ENCODE measurements around the gene SYT5. TPM values are rescaled to one million over a fixed set of nuclear protein-coding genes. Genes with fewer than 3 reads are reported as not detected.
A peak's percentile ranks its signal among the peaks of the same experiment; 100 is the strongest.

SYT5 gene
- total and polyA plus RNA-seq, 2 of the 13 experiments (the other 11 are each of a cell fraction or from before 2014, with no cell fraction given): not detected

DNA sequence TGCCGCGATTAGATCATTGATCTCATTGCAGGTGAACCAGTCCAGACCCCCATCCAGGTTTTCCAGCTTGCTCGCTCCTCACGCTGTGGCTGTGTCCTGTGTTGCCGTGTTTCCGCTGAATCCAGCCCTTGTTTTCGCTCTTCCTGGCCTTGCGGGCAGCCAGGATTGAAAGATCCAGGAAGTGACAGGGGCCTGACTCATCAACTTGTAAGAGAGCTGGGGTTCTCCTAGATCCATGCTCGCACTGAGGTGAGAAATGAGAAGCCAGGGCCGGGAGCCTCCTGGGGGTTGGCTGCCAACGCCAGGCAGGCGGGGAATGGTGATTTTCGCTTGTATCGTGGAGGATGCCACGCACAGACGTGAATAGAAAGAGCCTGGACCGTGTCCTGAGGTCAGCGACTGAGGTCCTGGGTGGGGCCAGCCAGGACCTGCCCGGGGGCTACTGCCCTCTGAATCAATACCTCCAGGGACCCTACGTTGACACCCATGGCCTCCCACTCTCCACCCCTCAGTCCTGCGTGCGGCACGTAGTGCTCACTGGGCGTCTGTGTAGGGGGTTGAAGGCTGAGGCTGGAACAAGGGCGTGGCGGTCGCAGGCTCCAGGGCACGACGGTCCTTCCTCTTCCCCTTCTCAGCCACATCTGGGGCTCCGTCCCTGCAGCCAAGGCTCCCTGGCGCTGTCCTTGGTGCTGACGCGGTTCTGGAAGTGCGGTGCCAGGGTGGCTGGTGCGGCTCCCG is 36.5 kb upstream of the SYT5 start (continued):
- TF ChIP-seq ZNF552 (CRISPR knock-in tag; IDR thresholded peaks at IDR 0.05; ENCODE audit: borderline replicate concordance) (peak; percentile 85; the same call in 1 of the 2 replicates), RXRB (CRISPR knock-in tag; IDR thresholded peaks at IDR 0.05; ENCODE audit: borderline replicate concordance) (peak; percentile 81), MAX (IDR thresholded peaks at IDR 0.05) (peak; percentile 77), ZNF674 (CRISPR knock-in tag; IDR thresholded peaks at IDR 0.05; ENCODE audit: low read depth) (no peak), FOXM1 (CRISPR knock-in tag; IDR thresholded peaks at IDR 0.05) (peak; percentile 79; the same call in 1 of the 2 replicates), ZNF501 (CRISPR knock-in tag; IDR thresholded peaks at IDR 0.05) (peak; percentile 96), GATAD2A (CRISPR knock-in tag; IDR thresholded peaks at IDR 0.05) (peak; percentile 89), ZNF766 (CRISPR knock-in tag; IDR thresholded peaks at IDR 0.05; ENCODE audit: borderline replicate concordance) (0 out of 2 replicates have a peak, but pooled peaks have one; percentile 80), GTF3A (CRISPR knock-in tag; conservative IDR thresholded peaks at IDR 0.05) (0 out of 2 replicates have a peak, but pooled peaks have one; percentile 35), ZNF335 (CRISPR knock-in tag; IDR thresholded peaks at IDR 0.05) (peak; percentile 88), ZFP36L2 (CRISPR knock-in tag; IDR thresholded peaks at IDR 0.05) (peak; percentile 94), DMAP1 (CRISPR knock-in tag; IDR thresholded peaks at IDR 0.05) (peak; percentile 85), STAT5B (CRISPR knock-in tag; IDR thresholded peaks at IDR 0.05) (peak; percentile 78; the same call in 1 of the 2 replicates), MATR3 (CRISPR knock-in tag; IDR thresholded peaks at IDR 0.05) (no peak), ZNF737 (CRISPR knock-in tag; IDR thresholded peaks at IDR 0.05; ENCODE audit: borderline replicate concordance) (peak; percentile 72; the same call in 1 of the 2 replicates), ZNF468 (CRISPR knock-in tag; IDR thresholded peaks at IDR 0.05) (0 out of 2 replicates have a peak, but pooled peaks have one; percentile 77), SKIL (CRISPR knock-in tag; IDR thresholded peaks at IDR 0.05; ENCODE audit: borderline replicate concordance) (peak; percentile 71)
- TF ChIP-seq, protein P1, sequence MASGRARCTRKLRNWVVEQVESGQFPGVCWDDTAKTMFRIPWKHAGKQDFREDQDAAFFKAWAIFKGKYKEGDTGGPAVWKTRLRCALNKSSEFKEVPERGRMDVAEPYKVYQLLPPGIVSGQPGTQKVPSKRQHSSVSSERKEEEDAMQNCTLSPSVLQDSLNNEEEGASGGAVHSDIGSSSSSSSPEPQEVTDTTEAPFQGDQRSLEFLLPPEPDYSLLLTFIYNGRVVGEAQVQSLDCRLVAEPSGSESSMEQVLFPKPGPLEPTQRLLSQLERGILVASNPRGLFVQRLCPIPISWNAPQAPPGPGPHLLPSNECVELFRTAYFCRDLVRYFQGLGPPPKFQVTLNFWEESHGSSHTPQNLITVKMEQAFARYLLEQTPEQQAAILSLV (CRISPR knock-in tag; IDR thresholded peaks at IDR 0.05; ENCODE audit: borderline replicate concordance): peak; percentile 71; the same call in 1 of the 2 replicates
- TF ChIP-seq, protein P2, sequence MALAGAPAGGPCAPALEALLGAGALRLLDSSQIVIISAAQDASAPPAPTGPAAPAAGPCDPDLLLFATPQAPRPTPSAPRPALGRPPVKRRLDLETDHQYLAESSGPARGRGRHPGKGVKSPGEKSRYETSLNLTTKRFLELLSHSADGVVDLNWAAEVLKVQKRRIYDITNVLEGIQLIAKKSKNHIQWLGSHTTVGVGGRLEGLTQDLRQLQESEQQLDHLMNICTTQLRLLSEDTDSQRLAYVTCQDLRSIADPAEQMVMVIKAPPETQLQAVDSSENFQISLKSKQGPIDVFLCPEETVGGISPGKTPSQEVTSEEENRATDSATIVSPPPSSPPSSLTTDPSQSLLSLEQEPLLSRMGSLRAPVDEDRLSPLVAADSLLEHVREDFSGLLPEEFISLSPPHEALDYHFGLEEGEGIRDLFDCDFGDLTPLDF (CRISPR knock-in tag; IDR thresholded peaks at IDR 0.05): no peak; the same call in 1 of the 2 replicates
- TF ChIP-seq, protein P3, sequence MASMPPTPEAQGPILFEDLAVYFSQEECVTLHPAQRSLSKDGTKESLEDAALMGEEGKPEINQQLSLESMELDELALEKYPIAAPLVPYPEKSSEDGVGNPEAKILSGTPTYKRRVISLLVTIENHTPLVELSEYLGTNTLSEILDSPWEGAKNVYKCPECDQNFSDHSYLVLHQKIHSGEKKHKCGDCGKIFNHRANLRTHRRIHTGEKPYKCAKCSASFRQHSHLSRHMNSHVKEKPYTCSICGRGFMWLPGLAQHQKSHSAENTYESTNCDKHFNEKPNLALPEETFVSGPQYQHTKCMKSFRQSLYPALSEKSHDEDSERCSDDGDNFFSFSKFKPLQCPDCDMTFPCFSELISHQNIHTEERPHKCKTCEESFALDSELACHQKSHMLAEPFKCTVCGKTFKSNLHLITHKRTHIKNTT (CRISPR knock-in tag; IDR thresholded peaks at IDR 0.05): no peak
